GM12873 (cell line): Measurements from ENCODE around the gene KATNBL1.

ENCODE experiments used
- TF ChIP-seq, protein P1 (sequence below): IDR thresholded peaks from 2 replicates; pipeline ENCODE4 v1.5.1; 2012; ENCODE audit warnings: low read depth, mild to moderate bottlenecking, moderate library complexity, low read length, control low read depth; ENCODE audit not compliant: insufficient read depth; ENCODE audit errors: missing control alignments

Gene KATNBL1

DNA sequence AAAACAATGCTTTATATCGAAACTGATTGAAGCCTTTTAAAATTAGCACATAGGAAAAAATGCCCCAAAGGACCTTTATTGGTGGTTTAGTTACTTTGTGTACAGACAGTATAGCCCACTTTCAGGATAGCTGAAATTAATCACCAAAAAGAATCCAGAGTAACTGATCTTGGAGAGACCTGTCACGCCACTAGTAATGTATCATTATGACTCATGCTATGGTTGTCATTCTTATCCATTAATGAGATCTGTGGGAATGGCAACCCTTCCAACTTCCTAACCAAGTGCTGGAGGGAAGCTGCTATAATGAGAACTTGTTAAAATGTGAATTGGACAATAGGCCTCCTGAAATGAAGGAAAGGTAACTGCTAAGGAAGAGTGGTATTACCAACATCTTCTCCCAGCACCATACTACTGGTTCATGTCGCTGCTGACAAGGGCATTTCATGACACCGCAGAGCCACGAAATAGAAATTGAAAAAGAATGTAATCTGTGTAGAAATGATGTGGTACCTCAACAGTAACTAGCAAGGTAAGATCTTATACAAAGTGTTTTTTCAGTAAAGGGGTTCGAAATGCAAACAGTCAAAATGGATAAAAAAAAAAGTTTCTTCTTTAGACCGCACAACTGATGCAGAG, 7.8 kb upstream of the KATNBL1 start:
- TF ChIP-seq, protein P1, sequence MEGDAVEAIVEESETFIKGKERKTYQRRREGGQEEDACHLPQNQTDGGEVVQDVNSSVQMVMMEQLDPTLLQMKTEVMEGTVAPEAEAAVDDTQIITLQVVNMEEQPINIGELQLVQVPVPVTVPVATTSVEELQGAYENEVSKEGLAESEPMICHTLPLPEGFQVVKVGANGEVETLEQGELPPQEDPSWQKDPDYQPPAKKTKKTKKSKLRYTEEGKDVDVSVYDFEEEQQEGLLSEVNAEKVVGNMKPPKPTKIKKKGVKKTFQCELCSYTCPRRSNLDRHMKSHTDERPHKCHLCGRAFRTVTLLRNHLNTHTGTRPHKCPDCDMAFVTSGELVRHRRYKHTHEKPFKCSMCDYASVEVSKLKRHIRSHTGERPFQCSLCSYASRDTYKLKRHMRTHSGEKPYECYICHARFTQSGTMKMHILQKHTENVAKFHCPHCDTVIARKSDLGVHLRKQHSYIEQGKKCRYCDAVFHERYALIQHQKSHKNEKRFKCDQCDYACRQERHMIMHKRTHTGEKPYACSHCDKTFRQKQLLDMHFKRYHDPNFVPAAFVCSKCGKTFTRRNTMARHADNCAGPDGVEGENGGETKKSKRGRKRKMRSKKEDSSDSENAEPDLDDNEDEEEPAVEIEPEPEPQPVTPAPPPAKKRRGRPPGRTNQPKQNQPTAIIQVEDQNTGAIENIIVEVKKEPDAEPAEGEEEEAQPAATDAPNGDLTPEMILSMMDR, result no peak

DNA sequence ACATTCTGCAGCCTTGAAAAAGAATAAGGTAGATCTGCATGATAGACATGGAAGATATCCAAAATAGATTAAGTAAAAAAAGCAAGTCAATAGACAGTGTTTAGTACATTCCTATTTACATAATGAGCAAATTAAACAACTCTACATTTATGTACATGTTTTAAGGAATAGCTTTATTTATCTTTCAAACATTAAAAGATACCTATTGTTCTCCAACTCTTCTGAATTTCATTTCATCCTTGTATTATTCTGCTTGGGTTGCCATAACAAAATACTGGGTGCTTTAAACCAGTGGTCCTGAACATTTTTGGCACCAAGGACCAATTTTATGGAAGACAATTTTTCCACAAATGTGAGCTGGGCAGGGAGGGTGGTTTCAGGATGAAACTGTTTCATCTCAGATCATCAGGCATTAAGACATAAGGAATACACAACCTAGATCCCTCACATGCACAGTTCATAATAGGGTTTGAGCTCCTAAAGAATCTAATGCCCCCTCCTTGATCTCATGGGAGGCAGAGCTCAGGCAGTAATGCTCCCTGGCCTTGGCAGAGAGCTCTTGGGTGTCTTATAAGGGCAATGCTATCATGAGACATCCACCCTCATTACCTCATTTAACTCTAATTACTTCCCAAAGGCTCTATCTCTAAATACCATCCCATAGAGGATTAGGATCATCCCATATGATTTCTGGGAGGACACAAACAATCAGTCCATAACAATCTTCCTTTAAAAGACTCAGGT, 6.8 kb upstream of the KATNBL1 start:
- TF ChIP-seq, protein P1, result no peak

DNA sequence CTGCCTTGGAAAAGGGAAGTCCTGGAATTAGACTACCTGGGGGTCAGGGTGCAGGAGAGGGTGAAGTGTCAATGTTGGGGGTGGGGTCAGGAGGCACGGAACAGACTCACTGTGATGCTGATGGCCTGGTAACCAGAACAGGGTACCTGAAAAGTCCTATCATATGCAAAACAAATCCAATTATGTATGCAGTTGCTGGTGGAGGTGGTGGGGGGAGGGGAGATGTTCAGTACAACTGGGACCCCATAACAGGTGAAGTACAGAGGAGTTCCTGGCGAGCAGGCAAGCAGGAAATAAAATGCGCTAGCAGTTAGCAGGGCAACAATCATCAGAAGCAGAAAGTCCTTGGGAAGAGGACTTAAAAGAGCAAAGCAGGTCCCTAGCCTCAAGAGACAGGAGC, 4.2 kb upstream of the KATNBL1 start:
- TF ChIP-seq, protein P1, result no peak

DNA sequence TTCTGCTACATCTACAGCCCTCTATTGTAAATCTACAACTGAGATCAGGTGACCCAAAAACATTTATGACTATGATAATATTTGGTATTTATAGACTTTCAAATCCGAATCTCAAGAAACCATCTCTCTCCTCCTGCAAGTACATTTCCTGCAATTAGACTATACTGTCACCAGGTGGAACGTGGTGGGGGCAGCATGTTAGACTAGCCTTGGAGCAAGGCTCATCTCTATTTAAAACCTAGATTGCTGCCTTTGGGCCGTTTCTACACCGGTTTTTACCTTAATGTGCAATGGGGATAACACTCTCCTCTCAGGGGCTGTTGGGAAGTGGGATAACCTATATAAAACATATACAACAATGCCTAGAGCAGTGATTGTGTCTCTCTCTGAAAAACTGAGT, 3.8 kb upstream of the KATNBL1 start:
- TF ChIP-seq, protein P1, result peak; percentile 5

DNA sequence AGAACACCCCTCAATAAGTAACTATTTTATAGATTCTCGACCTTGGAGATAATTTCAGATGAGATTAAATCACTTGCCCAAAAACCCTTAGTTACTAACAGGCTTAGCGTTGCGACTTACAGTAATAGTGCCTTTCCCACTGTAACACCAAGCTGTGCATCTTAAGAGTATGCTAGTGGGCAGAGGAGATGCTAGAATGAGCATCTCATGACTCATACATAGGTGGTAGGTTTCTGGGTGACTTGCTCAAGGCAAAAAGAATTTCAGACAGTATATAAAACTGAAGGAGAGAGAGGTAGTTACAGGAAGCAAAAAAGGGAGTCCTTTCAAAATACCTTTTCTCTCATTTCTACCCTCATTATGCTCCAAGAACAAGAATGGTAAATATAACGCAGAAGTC, 3.9 kb downstream of the KATNBL1 start:
- TF ChIP-seq, protein P1, result no peak

DNA sequence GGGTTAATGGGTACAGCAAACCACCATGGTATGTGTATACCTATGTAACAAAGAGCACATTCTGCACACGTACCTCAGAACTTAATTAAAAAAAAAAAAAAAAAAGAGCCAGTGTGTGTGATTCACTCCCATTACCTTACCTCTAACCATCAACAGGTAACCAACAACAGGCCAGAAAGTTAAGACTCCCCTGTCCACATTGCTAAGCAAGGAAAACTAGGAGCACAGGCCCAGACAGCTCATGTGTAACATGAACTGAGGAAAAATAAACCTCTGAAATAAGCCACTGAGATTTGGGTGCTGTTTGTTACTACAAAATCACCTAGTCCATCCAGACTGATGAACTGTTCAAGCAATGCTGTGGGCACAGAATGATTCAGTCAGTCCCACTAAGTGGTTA, 6.0 kb downstream of the KATNBL1 start:
- TF ChIP-seq, protein P1, result no peak

DNA sequence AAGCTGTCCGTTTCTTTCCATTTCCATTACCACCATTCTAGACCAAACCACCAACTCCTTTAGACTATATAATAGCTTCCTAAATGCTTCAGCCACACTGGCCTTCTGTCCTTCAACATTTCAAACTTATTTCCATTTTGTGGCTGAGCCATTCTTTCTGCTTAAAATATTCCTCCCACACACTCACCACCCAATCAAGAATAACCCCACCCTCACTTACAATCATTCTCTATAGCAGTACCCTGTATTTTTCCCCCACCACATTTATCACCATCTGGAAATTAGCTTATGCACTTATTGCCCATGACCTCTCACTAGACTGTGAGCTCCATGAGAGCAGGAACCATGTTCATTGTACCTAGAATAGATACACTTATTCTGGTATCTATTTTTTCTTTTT, 6.6 kb downstream of the KATNBL1 start:
- TF ChIP-seq, protein P1, result no peak
